GM23248 (cell line): ENCODE results near the gene CREB3L1. TPM values are rescaled to one million over a fixed set of nuclear protein-coding genes. Genes with fewer than 3 reads are reported as not detected.

Experiments
- DNase-seq: peaks from one replicate; pipeline ENCODE4 v3.0.0-alpha.2; 2015
- H2AFZ ChIP-seq: fragments of 200-600 bp; sonication (generic); 2 replicates; pipeline ENCODE4 v1.6.1; 2016; ENCODE audit warnings: antibody characterized with exemption
- H3F3A ChIP-seq: fragments of 200-600 bp; sonication (generic); 2 replicates; pipeline ENCODE4 v1.6.1; 2016; ENCODE audit warnings: mild to moderate bottlenecking, antibody characterized with exemption, mixed run types; ENCODE audit not compliant: insufficient read depth
- H3K27ac ChIP-seq: fragments of 200-600 bp; sonication (generic); 2 replicates; pipeline ENCODE4 v1.5.1; 2016; ENCODE audit warnings: mild to moderate bottlenecking
- H3K27me3 ChIP-seq: fragments of 200-600 bp; sonication (generic); replicated peaks from 2 replicates; pipeline ENCODE4 v1.6.1; 2016; ENCODE audit warnings: mild to moderate bottlenecking; ENCODE audit not compliant: insufficient read depth
- H3K36me3 ChIP-seq: fragments of 200-600 bp; sonication (generic); 2 replicates; pipeline ENCODE4 v1.6.1; 2016; ENCODE audit warnings: low read depth, mild to moderate bottlenecking
- H3K4me1 ChIP-seq: fragments of 200-600 bp; sonication (generic); 2 replicates; pipeline ENCODE4 v1.6.1; 2016; ENCODE audit warnings: mild to moderate bottlenecking; ENCODE audit not compliant: insufficient read depth
- H3K4me2 ChIP-seq: fragments of 200-600 bp; sonication (generic); one replicate; pipeline ENCODE4 v1.6.1; 2016; ENCODE audit warnings: mild to moderate bottlenecking; ENCODE audit not compliant: unreplicated experiment
- H3K4me3 ChIP-seq: fragments of 200-600 bp; sonication (generic); 2 replicates; pipeline ENCODE4 v1.5.1; 2016; ENCODE audit warnings: mild to moderate bottlenecking
- H3K79me2 ChIP-seq: fragments of 200-600 bp; sonication (generic); 2 replicates; pipeline ENCODE4 v1.6.1; 2016; ENCODE audit warnings: mild to moderate bottlenecking; ENCODE audit not compliant: insufficient read depth
- H3K9ac ChIP-seq: fragments of 200-600 bp; sonication (generic); 2 replicates; pipeline ENCODE4 v1.6.1; 2016; ENCODE audit warnings: mild to moderate bottlenecking
- H3K9me2 ChIP-seq: fragments of 200-600 bp; sonication (generic); 2 replicates; pipeline ENCODE4 v1.6.1; 2016; ENCODE audit warnings: mixed run types, mild to moderate bottlenecking, moderate library complexity; ENCODE audit not compliant: insufficient read depth
- H3K9me3 ChIP-seq: fragments of 200-600 bp; sonication (generic); one replicate; pipeline ENCODE4 v1.6.1; 2017; ENCODE audit warnings: low read depth
- H4K20me1 ChIP-seq: fragments of 200-600 bp; sonication (generic); 2 replicates; pipeline ENCODE4 v1.6.0; 2016; ENCODE audit not compliant: insufficient read depth
- EZH2 ChIP-seq: fragments of 200-600 bp; sonication (generic); IDR thresholded peaks from 2 replicates; pipeline ENCODE4 v1.6.1; 2018; ENCODE audit warnings: antibody characterized with exemption, mild to moderate bottlenecking; ENCODE audit not compliant: insufficient read depth, poor library complexity, severe bottlenecking
- EZH2phosphoT487 ChIP-seq: fragments of 200-600 bp; sonication (generic); IDR thresholded peaks from 2 replicates; pipeline ENCODE4 v1.6.1; 2018; ENCODE audit warnings: antibody characterized with exemption, moderate library complexity, mild to moderate bottlenecking, low read depth; ENCODE audit not compliant: insufficient read depth
- WGBS, 2 experiments: methylation state at CpG; one replicate each; pipeline ENCODE4 v1.1.6; 2015 to 2017; ENCODE audit warnings: low lambda C conversion rate in 2 of 2, low coverage in 1 of 2; ENCODE audit errors: missing lambda C conversion rate in 2 of 2; 5-methylcytosine and 5-hydroxymethylcytosine counted together
- in situ Hi-C: fragments of 300-500 bp; cut with MboI; formaldehyde crosslinking; loops from 2 replicates; pipeline ENCODE4 v1.15.0; 2020
- polyA plus RNA-seq: library from polyadenylated mRNA; unstranded; fragments of >200 nt; fragmentation: Nextera tagmentation; extraction: Ambion mirVana; gene quantifications from 2 replicates; pipeline ENCODE4 v1.2.1, GENCODE V29; 2016
- total RNA-seq: library from RNA; depleted of rRNA; stranded (reverse); fragments of >200 nt; shearing (Covaris generic); gene quantifications from 2 replicates; pipeline ENCODE4 v1.2.3, GENCODE V29; 2014; rRNA removed

CREB3L1 gene
- 29.6 and 37.7 TPM in 2 replicates for total RNA-seq
- polyA plus RNA-seq: 146 and 151 TPM in 2 replicates

DNA sequence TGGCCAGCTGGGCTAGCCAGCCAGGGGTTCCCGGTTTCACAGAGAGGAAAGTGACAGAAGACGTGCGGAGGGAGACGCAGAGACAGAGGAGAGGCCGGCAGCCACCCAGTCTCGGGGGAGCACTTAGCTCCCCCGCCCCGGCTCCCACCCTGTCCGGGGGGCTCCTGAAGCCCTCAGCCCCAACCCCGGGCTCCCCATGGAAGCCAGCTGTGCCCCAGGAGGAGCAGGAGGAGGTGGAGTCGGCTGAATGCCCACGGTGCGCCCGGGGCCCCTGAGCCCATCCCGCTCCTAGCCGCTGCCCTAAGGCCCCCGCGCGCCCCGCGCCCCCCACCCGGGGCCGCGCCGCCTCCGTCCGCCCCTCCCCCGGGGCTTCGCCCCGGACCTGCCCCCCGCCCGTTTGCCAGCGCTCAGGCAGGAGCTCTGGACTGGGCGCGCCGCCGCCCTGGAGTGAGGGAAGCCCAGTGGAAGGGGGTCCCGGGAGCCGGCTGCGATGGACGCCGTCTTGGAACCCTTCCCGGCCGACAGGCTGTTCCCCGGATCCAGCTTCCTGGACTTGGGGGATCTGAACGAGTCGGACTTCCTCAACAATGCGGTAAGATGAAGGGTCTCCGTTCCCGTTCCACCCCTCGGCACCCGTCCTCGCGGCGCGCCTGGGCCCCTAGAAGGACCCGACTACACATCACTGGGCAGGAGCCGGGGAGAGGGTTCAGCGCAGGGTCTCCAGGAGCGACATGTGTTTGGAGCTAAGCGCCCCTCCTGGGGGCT, at the start of gene CREB3L1:
CREB3L1 (plus strand) TSS at position 41 of the 765 bp plus-strand sequence; CDS start at position 491, 450 bp downstream.
- 1% methylated on average over 37 to 54 of the region's 61 CpGs for WGBS, 2 experiments
- TF ChIP-seq EZH2phosphoT487 (no peak), EZH2 (no peak)
- H3F3A ChIP-seq: peaks cover 47% of the 10 kb centered on the region
- no peaks in the 10 kb centered on the region for H4K20me1 ChIP-seq
- H3K9me2 ChIP-seq: no peaks in the 10 kb centered on the region
- H3K36me3 ChIP-seq: no peaks in the 10 kb centered on the region
- H3K4me1 ChIP-seq: peaks cover 41% of the 10 kb centered on the region
- DNase-seq: peak; percentile 59
- H3K4me2 ChIP-seq: peak within 1 kb of the TSS; percentile 97
- in situ Hi-C loops: no loop called here
- peaks cover 54% of the 10 kb centered on the region for H3K79me2 ChIP-seq
- peak within 1 kb of the TSS; percentile 77 for H3K27ac ChIP-seq
- peak within 1 kb of the TSS; percentile 91 for H3K9ac ChIP-seq
- peak within 1 kb of the TSS; percentile 53; the same call in 1 of the 2 replicates for H2AFZ ChIP-seq
- H3K27me3 ChIP-seq: no peaks in the 10 kb centered on the region
- H3K4me3 ChIP-seq: peak within 1 kb of the TSS; percentile 92
- no peaks in the 10 kb centered on the region for H3K9me3 ChIP-seq

GRCh38 chr11:46229230-46229629, 48.2 kb upstream of the CREB3L1 start:
- H3K9ac ChIP-seq: no peak overlapping the region
- H3K27ac ChIP-seq: no peak overlapping the region
- no peaks in the 10 kb centered on the region for H3K36me3 ChIP-seq
- 86 to 90% methylated on average over 13 of the region's 13 CpGs for WGBS, 2 experiments
- TF ChIP-seq EZH2: no peak
- TF ChIP-seq EZH2phosphoT487: no peak
- no peaks in the 10 kb centered on the region for H3K9me3 ChIP-seq
- no peaks in the 10 kb centered on the region for H3K79me2 ChIP-seq
- no peak overlapping the region for H2AFZ ChIP-seq
- H3F3A ChIP-seq: no peaks in the 10 kb centered on the region
- in situ Hi-C loops: no loop called here
- H3K4me3 ChIP-seq: no peak overlapping the region
- H3K4me2 ChIP-seq: no peak overlapping the region
- no peaks in the 10 kb centered on the region for H3K4me1 ChIP-seq
- no peaks in the 10 kb centered on the region for H3K27me3 ChIP-seq
- no peaks in the 10 kb centered on the region for H3K9me2 ChIP-seq
- no peaks in the 10 kb centered on the region for H4K20me1 ChIP-seq
- no peak for DNase-seq

- Histone ChIP-seq H3K36me3 (no peaks in the 10 kb centered on the region), H4K20me1 (no peaks in the 10 kb centered on the region), H3K4me1 (peaks cover 14% of the 10 kb centered on the region), H2AFZ (no peak overlapping the region), H3K4me3 (no peak overlapping the region), H3K79me2 (no peaks in the 10 kb centered on the region), H3K9me2 (no peaks in the 10 kb centered on the region), H3K27me3 (no peaks in the 10 kb centered on the region), H3K9me3 (peaks cover 5% of the 10 kb centered on the region), H3F3A (peaks cover 22% of the 10 kb centered on the region), H3K27ac (no peak overlapping the region), H3K4me2 (no peak overlapping the region), H3K9ac (no peak overlapping the region)
- WGBS, 2 experiments: 79 to 80% methylated on average over 12 of the region's 12 CpGs
- in situ Hi-C loops: no loop called here
- DNase-seq: no peak
- TF ChIP-seq EZH2 (no peak), EZH2phosphoT487 (no peak)
These were observed 43.2 kb upstream of the CREB3L1 start for GRCh38 chr11:46234311-46234710.

- Histone ChIP-seq H3F3A (peaks cover 33% of the 10 kb centered on the region), H4K20me1 (no peaks in the 10 kb centered on the region), H3K9ac (no peak overlapping the region), H3K27me3 (no peaks in the 10 kb centered on the region), H3K36me3 (no peaks in the 10 kb centered on the region), H2AFZ (no peak overlapping the region), H3K4me1 (peaks cover 26% of the 10 kb centered on the region), H3K27ac (0 out of 2 replicates have a peak overlapping the region, but pooled peaks have one; percentile 95), H3K4me3 (no peak overlapping the region), H3K4me2 (no peak overlapping the region), H3K79me2 (no peaks in the 10 kb centered on the region), H3K9me3 (peaks cover 5% of the 10 kb centered on the region), H3K9me2 (no peaks in the 10 kb centered on the region)
- 21 to 23% methylated on average over 1 of the region's 1 CpG for WGBS, 2 experiments
- in situ Hi-C loops: no loop called here
- no peak for TF ChIP-seq EZH2
- no peak for TF ChIP-seq EZH2phosphoT487
- peak; percentile 45 for DNase-seq
These were observed 41.4 kb upstream of the CREB3L1 start for GRCh38 chr11:46235777-46236688.
